PC-3 (cell line): Measurements from ENCODE around the gene ARHGAP9. TPM values are rescaled to one million over a fixed set of nuclear protein-coding genes. Genes with fewer than 3 reads are reported as not detected.
A peak's percentile ranks its signal among the peaks of the same experiment; 100 is the strongest.

ENCODE experiments used
- ATAC-seq: fragments of 200-7000 bp; cut with Tn5 transposase; 2 replicates; pipeline ENCODE4 v1.9.1; 2020; ENCODE audit warnings: mild to moderate bottlenecking, moderate library complexity
- BruUV-seq: library from RNA; stranded (reverse); fragments of 400-500 nt; replicated peaks from 2 replicates; lab custom pipeline; 2021; lab: Mats Ljungman, UMichigan
- CTCF ChIA-PET: fragments of 300-600 bp; sonication (Branson Sonifier 250); formaldehyde crosslinking; loops from one replicate; lab custom pipeline; 2022; ENCODE audit warnings: antibody characterized with exemption; lab: Charles Lee
- POLR2A ChIA-PET: fragments of 300-600 bp; sonication (Branson Sonifier 250); formaldehyde crosslinking; loops from one replicate; lab custom pipeline; 2022; ENCODE audit warnings: antibody characterized with exemption; ENCODE audit not compliant: unreplicated experiment; lab: Charles Lee
- DNase-seq: peaks from one replicate; pipeline ENCODE4 v3.0.0-alpha.2; 2015
- H2AFZ ChIP-seq: fragments of 300-600 bp; sonication (generic); 2 replicates; pipeline ENCODE4 v1.6.0; 2016; ENCODE audit warnings: antibody characterized with exemption, low read length
- H3F3A ChIP-seq: fragments of 300-600 bp; sonication (generic); one replicate; pipeline ENCODE4 v1.6.0; 2017; ENCODE audit warnings: antibody characterized with exemption, low read length, control low read depth, mild to moderate bottlenecking; ENCODE audit not compliant: unreplicated experiment
- H3K27ac ChIP-seq: fragments of 300-600 bp; sonication (generic); 2 replicates; pipeline ENCODE4 v1.5.1; 2016; ENCODE audit warnings: mild to moderate bottlenecking, low read length
- H3K27me3 ChIP-seq: fragments of 300-600 bp; sonication (generic); 2 replicates; pipeline ENCODE4 v1.6.1; 2016; ENCODE audit warnings: low read length, mixed read lengths
- H3K36me3 ChIP-seq: fragments of 300-600 bp; sonication (generic); 2 replicates; pipeline ENCODE4 v1.6.1; 2016; ENCODE audit warnings: low read depth, mixed run types, low read length, mixed read lengths
- H3K4me1 ChIP-seq: fragments of 300-600 bp; sonication (generic); 2 replicates; pipeline ENCODE4 v1.5.1; 2016; ENCODE audit warnings: low read length; ENCODE audit not compliant: insufficient read depth
- H3K4me2 ChIP-seq: fragments of 300-600 bp; sonication (generic); 2 replicates; pipeline ENCODE4 v1.6.0; 2016; ENCODE audit warnings: low read length
- H3K4me3 ChIP-seq: fragments of 300-600 bp; sonication (generic); 2 replicates; pipeline ENCODE4 v1.5.1; 2016; ENCODE audit warnings: mild to moderate bottlenecking, low read length, mixed read lengths
- H3K79me2 ChIP-seq: fragments of 300-600 bp; sonication (generic); 2 replicates; pipeline ENCODE4 v1.6.1; 2017; ENCODE audit warnings: low read length, mixed read lengths
- H3K9ac ChIP-seq: fragments of 300-600 bp; sonication (generic); 2 replicates; pipeline ENCODE4 v1.6.0; 2016; ENCODE audit warnings: mild to moderate bottlenecking, low read length
- H3K9me2 ChIP-seq: fragments of 300-600 bp; sonication (generic); replicated peaks from 2 replicates; pipeline ENCODE4 v1.6.1; 2016; ENCODE audit warnings: mixed run types, low read length, mixed read lengths
- H3K9me3 ChIP-seq: fragments of 300-600 bp; sonication (generic); 2 replicates; pipeline ENCODE4 v1.6.1; 2016; ENCODE audit warnings: low read length, mixed read lengths
- H4K20me1 ChIP-seq: fragments of 300-600 bp; sonication (generic); 2 replicates; pipeline ENCODE4 v1.6.1; 2016; ENCODE audit warnings: low read length, mixed read lengths
- EZH2 ChIP-seq: fragments of 300-600 bp; sonication (generic); IDR thresholded peaks from one replicate; pipeline ENCODE4 v1.6.1; 2017; ENCODE audit warnings: antibody characterized with exemption, mild to moderate bottlenecking, low read length; ENCODE audit not compliant: unreplicated experiment
- EZH2phosphoT487 ChIP-seq: fragments of 300-600 bp; sonication (generic); IDR thresholded peaks from 2 replicates; pipeline ENCODE4 v1.6.1; 2018; ENCODE audit warnings: mild to moderate bottlenecking, antibody characterized with exemption, low read length, borderline replicate concordance
- intact Hi-C: fragments of 100-400 bp; cut with micrococcal nuclease; formaldehyde crosslinking; loops from 2 replicates; pipeline ENCODE4 v1.9.0; 2023
- total RNA-seq: library from RNA; depleted of rRNA; stranded (reverse); fragments of >200 nt; gene quantifications from 2 replicates; pipeline ENCODE4 v1.2.3, GENCODE V29; 2014
- TF ChIP-seq, protein P1 (sequence below): fragments of 300-600 bp; sonication (generic); conservative IDR thresholded peaks from 2 replicates; pipeline ENCODE4 v1.5.1; 2017; ENCODE audit warnings: antibody characterized with exemption, low read depth, mild to moderate bottlenecking, low read length

ARHGAP9 gene
- total RNA-seq, 1 experiment from 2014 or later: not detected

DNA sequence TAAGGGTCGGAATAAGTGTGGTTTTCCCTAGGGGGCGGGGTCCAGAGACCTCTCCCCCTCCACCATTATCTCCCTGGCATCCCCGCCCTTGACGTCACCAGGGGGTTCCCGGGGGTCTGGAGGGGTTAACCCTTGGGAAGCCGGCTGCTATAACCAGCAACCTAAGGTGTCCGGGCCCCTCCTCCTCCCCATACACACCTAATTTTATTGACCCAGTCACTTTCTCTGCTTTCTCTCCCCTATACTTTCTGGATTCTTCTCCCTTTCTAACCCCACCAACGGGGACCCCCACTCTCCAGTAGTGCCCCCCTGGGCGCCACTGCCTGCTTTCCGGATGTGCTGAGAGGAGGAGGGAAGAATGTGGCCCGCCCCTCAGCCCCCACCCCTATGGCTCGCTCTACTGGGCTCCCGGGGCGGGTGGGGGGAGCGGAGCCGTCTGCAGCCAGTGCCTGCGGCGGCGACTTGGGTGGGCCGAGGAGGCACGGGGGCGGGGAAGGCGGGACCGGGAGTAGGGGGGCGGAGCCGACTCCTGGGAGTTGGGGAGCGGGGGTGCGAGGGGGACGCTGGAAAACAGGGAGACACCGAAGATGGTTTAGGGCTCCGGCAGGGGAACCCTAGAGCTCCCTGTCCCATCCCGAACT, 18.3 kb downstream of the ARHGAP9 start:
- no peaks in the 10 kb centered on the region for H3K79me2 ChIP-seq
- H3K4me3 ChIP-seq: peak overlapping the region; percentile 64
- H3K36me3 ChIP-seq: no peaks in the 10 kb centered on the region
- H4K20me1 ChIP-seq: no peaks in the 10 kb centered on the region
- no peaks in the 10 kb centered on the region for H3F3A ChIP-seq
- TF ChIP-seq EZH2phosphoT487: no peak
- TF ChIP-seq EZH2: no peak
- TF ChIP-seq, protein P1, sequence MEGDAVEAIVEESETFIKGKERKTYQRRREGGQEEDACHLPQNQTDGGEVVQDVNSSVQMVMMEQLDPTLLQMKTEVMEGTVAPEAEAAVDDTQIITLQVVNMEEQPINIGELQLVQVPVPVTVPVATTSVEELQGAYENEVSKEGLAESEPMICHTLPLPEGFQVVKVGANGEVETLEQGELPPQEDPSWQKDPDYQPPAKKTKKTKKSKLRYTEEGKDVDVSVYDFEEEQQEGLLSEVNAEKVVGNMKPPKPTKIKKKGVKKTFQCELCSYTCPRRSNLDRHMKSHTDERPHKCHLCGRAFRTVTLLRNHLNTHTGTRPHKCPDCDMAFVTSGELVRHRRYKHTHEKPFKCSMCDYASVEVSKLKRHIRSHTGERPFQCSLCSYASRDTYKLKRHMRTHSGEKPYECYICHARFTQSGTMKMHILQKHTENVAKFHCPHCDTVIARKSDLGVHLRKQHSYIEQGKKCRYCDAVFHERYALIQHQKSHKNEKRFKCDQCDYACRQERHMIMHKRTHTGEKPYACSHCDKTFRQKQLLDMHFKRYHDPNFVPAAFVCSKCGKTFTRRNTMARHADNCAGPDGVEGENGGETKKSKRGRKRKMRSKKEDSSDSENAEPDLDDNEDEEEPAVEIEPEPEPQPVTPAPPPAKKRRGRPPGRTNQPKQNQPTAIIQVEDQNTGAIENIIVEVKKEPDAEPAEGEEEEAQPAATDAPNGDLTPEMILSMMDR: no peak
- CTCF ChIA-PET: no interaction called here
- H3K9ac ChIP-seq: no peak overlapping the region
- no peaks in the 10 kb centered on the region for H3K9me2 ChIP-seq
- H3K4me2 ChIP-seq: peak overlapping the region; percentile 97
- peaks cover 28% of the 10 kb centered on the region for H3K27me3 ChIP-seq
- intact Hi-C loops: no loop called here
- H3K27ac ChIP-seq: no peak overlapping the region
- H3K4me1 ChIP-seq: peaks cover 11% of the 10 kb centered on the region; the same call in 1 of the 2 replicates
- H2AFZ ChIP-seq: peak overlapping the region; percentile 70
- DNase-seq: peak; percentile 32
- no TSS peak for BruUV-seq
- no peaks in the 10 kb centered on the region for H3K9me3 ChIP-seq
- peak; percentile 7 for ATAC-seq
- POLR2A ChIA-PET: no interaction called here

DNA sequence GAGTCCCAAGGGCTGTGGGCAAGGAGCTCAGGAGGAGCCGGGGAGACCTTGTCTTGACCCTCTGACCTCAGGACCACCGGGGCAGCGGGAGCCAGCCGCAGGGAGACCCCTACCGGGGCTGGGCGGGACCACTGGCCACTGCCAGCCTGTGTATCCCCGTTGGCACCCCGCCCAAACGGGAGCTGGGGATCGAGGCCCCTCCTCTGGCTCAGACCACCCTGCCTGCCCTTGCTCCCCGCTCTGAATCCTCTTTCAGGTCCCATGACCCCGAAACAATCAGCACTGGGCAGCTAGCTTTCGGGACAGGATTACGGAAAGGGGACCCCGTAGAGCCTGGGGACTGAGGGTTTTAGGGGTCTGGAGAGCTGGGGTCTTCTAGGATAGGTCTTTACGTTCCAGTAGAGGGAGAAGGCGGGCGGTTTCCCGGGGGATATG, 18.8 kb downstream of the ARHGAP9 start:
- intact Hi-C loops: no loop called here
- Histone ChIP-seq H3K27me3 (peaks cover 25% of the 10 kb centered on the region), H3K27ac (no peak overlapping the region), H3K9me2 (no peaks in the 10 kb centered on the region), H3K4me3 (peak overlapping the region; percentile 64), H3K79me2 (no peaks in the 10 kb centered on the region), H3K9me3 (no peaks in the 10 kb centered on the region), H3K4me2 (peak overlapping the region; percentile 97), H3K36me3 (no peaks in the 10 kb centered on the region), H3K9ac (no peak overlapping the region), H4K20me1 (no peaks in the 10 kb centered on the region), H3F3A (no peaks in the 10 kb centered on the region), H3K4me1 (peaks cover 11% of the 10 kb centered on the region; the same call in 1 of the 2 replicates), H2AFZ (no peak overlapping the region; the same call in 1 of the 2 replicates)
- no TSS peak for BruUV-seq
- TF ChIP-seq EZH2phosphoT487 (no peak), EZH2 (no peak)
- TF ChIP-seq, protein P1: no peak
- ATAC-seq (no peak), DNase-seq (no peak)
- ChIA-PET POLR2A (no interaction called here), CTCF (no interaction called here)

DNA sequence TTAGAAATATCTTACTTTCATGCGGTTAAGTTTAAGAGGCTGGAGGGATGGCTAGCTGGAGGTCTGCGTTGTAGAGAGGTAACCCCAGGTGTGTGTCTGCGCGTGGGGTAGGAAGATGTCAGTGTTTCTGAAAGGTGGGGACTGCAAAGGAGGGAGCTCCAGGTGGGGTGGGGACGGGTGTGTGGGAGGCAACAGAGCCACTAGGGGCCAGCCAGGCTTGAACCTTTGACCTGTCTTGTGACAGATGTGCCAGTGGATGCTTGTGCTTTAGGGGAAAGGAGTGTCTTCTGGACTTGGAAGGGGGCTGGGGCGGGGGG, 19.2 kb downstream of the ARHGAP9 start:
- peaks cover 11% of the 10 kb centered on the region; the same call in 1 of the 2 replicates for H3K4me1 ChIP-seq
- H3F3A ChIP-seq: no peaks in the 10 kb centered on the region
- no peak overlapping the region for H3K9ac ChIP-seq
- CTCF ChIA-PET: no interaction called here
- no peaks in the 10 kb centered on the region for H3K9me2 ChIP-seq
- peak overlapping the region; percentile 97 for H3K4me2 ChIP-seq
- POLR2A ChIA-PET: no interaction called here
- H2AFZ ChIP-seq: peak overlapping the region; percentile 43; the same call in 1 of the 2 replicates
- H3K79me2 ChIP-seq: no peaks in the 10 kb centered on the region
- no peaks in the 10 kb centered on the region for H3K9me3 ChIP-seq
- H4K20me1 ChIP-seq: no peaks in the 10 kb centered on the region
- intact Hi-C loops: no loop called here
- TF ChIP-seq EZH2: no peak
- TF ChIP-seq EZH2phosphoT487: no peak
- TF ChIP-seq, protein P1: no peak
- ATAC-seq (no peak), DNase-seq (no peak)
- no peak overlapping the region for H3K27ac ChIP-seq
- H3K4me3 ChIP-seq: peak overlapping the region; percentile 78
- H3K36me3 ChIP-seq: no peaks in the 10 kb centered on the region
- BruUV-seq: no TSS peak
- H3K27me3 ChIP-seq: peaks cover 21% of the 10 kb centered on the region
